HepG2 (cell line): Measurements from ENCODE around the gene IQCN. TPM values are rescaled to one million over a fixed set of nuclear protein-coding genes. Genes with fewer than 3 reads are reported as not detected.

Experiments used
- BRCA1 ChIP-seq: sonication (generic); formaldehyde crosslinking; IDR thresholded peaks from 2 replicates; pipeline ENCODE4 v1.4.0; 2020; ENCODE audit warnings: missing genetic modification reagents
- CCAR2 ChIP-seq: fragments of 200-400 bp; formaldehyde crosslinking; optimal IDR thresholded peaks from 2 replicates; pipeline ENCODE3; 2018; ENCODE audit warnings: low read depth, mild to moderate bottlenecking, low read length, moderate library complexity
- CEBPG ChIP-seq: IDR thresholded peaks from 2 replicates; pipeline ENCODE4 v1.6.1; 2016
- KIAA2018 ChIP-seq: sonication (generic); formaldehyde crosslinking; IDR thresholded peaks from 2 replicates; pipeline ENCODE4 v1.5.0; 2020; ENCODE audit warnings: mild to moderate bottlenecking, missing genetic modification reagents, borderline replicate concordance
- PRDM15 ChIP-seq: sonication (generic); formaldehyde crosslinking; IDR thresholded peaks from 2 replicates; pipeline ENCODE4 v1.4.0; 2020; ENCODE audit warnings: missing genetic modification reagents
- RAD51 ChIP-seq: fragments of 450-650 bp; IDR thresholded peaks from 2 replicates; pipeline ENCODE4 v1.6.1; 2016; ENCODE audit warnings: borderline replicate concordance
- RBAK ChIP-seq: sonication (generic); formaldehyde crosslinking; IDR thresholded peaks from 2 replicates; pipeline ENCODE4 v1.5.1; 2020; ENCODE audit warnings: mild to moderate bottlenecking, missing genetic modification reagents
- RFXANK ChIP-seq: IDR thresholded peaks from 2 replicates; pipeline ENCODE4 v1.6.1; 2016
- SIN3A ChIP-seq: IDR thresholded peaks from 2 replicates; pipeline ENCODE4 v1.6.1; 2011; ENCODE audit warnings: low read depth, mild to moderate bottlenecking, control low read depth, low read length, borderline replicate concordance
- SMARCC2 ChIP-seq: fragments of 450-650 bp; IDR thresholded peaks from 2 replicates; pipeline ENCODE4 v1.6.1; 2017; ENCODE audit warnings: antibody characterized with exemption, mild to moderate bottlenecking
- STAT5B ChIP-seq: sonication (generic); formaldehyde crosslinking; IDR thresholded peaks from 2 replicates; pipeline ENCODE4 v1.4.0; 2020; ENCODE audit warnings: missing genetic modification reagents
- TSC22D2 ChIP-seq: sonication (generic); formaldehyde crosslinking; IDR thresholded peaks from 2 replicates; pipeline ENCODE4 v1.5.1; 2020; ENCODE audit warnings: missing genetic modification reagents, mild to moderate bottlenecking, borderline replicate concordance
- ZKSCAN8 ChIP-seq: IDR thresholded peaks from 2 replicates; pipeline ENCODE4 v1.6.1; 2016; ENCODE audit warnings: borderline replicate concordance, missing genetic modification reagents, missing compliant biosample characterization
- ZNF34 ChIP-seq: sonication (generic); formaldehyde crosslinking; IDR thresholded peaks from 2 replicates; pipeline ENCODE4 v1.4.0; 2020; ENCODE audit warnings: mild to moderate bottlenecking, missing genetic modification reagents, borderline replicate concordance
- ZNF562 ChIP-seq: sonication (generic); formaldehyde crosslinking; IDR thresholded peaks from 2 replicates; pipeline ENCODE4 v1.8.0; 2022; ENCODE audit warnings: missing genetic modification reagents, borderline replicate concordance
- ZNF570 ChIP-seq: sonication (generic); formaldehyde crosslinking; IDR thresholded peaks from 2 replicates; pipeline ENCODE4 v1.4.0; 2020; ENCODE audit warnings: mild to moderate bottlenecking, missing genetic modification reagents, borderline replicate concordance
- ZNF652 ChIP-seq: IDR thresholded peaks from 2 replicates; pipeline ENCODE4 v1.6.1; 2016; ENCODE audit warnings: low read depth, borderline replicate concordance
- polyA plus RNA-seq, 8 experiments: library from polyadenylated mRNA; depleted of rRNA in 3 of 8; stranded (reverse) in 7 of 8; unstranded in 1 of 8; fragments of >200 nt; fragmentation: Illumina TruSeq in 4 of 8; extraction: Trizol in 4 of 8; gene quantifications; 2 replicates each; pipeline versions ENCODE4 v1.2.1 to v1.2.3, GENCODE V29; 2011 to 2016; ENCODE audit warnings: low read depth in 4 of 8, missing spikeins in 1 of 8, mixed read lengths in 1 of 8; ENCODE audit not compliant: insufficient read depth in 1 of 8
- total RNA-seq, 5 experiments: library from RNA; depleted of rRNA; stranded (reverse); fragments of >200 nt; fragmentation: Illumina TruSeq; extraction: Trizol; gene quantifications; 2 replicates each; pipeline ENCODE4 v1.2.3, GENCODE V29; 2016; ENCODE audit warnings: low read depth in 1 of 5
- TF ChIP-seq, protein P1 (sequence below): sonication (generic); formaldehyde crosslinking; IDR thresholded peaks from 2 replicates; pipeline ENCODE4 v1.5.0; 2020; ENCODE audit warnings: mild to moderate bottlenecking, missing genetic modification reagents

Gene IQCN
- total and polyA plus RNA-seq, 2 of the 13 experiments (the other 11 are each of a cell fraction or from before 2014, with no cell fraction given), result 0.04 to 0.18 TPM

GRCh38 chr19:18274781-18275356 is 617 bp upstream of the IQCN start (continued):
- no peak for TF ChIP-seq ZNF652 (CRISPR knock-in tag)
- TF ChIP-seq TSC22D2 (CRISPR knock-in tag), result no peak
- no peak for TF ChIP-seq STAT5B (CRISPR knock-in tag)
- TF ChIP-seq, protein P1, sequence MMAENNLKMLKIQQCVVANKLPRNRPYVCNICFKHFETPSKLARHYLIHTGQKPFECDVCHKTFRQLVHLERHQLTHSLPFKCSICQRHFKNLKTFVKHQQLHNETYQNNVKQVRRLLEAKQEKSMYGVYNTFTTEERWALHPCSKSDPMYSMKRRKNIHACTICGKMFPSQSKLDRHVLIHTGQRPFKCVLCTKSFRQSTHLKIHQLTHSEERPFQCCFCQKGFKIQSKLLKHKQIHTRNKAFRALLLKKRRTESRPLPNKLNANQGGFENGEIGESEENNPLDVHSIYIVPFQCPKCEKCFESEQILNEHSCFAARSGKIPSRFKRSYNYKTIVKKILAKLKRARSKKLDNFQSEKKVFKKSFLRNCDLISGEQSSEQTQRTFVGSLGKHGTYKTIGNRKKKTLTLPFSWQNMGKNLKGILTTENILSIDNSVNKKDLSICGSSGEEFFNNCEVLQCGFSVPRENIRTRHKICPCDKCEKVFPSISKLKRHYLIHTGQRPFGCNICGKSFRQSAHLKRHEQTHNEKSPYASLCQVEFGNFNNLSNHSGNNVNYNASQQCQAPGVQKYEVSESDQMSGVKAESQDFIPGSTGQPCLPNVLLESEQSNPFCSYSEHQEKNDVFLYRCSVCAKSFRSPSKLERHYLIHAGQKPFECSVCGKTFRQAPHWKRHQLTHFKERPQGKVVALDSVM (CRISPR knock-in tag), result peak; percentile 93
- no peak for TF ChIP-seq CEBPG (CRISPR knock-in tag)
- no peak for TF ChIP-seq ZNF562 (CRISPR knock-in tag)
- no peak for TF ChIP-seq SMARCC2
- TF ChIP-seq BRCA1 (CRISPR knock-in tag), result no peak
- no peak for TF ChIP-seq KIAA2018
- TF ChIP-seq ZNF34 (CRISPR knock-in tag), result no peak
- no peak for TF ChIP-seq RBAK (CRISPR knock-in tag)
- no peak for TF ChIP-seq SIN3A
- TF ChIP-seq ZKSCAN8 (CRISPR knock-in tag), result peak; percentile 51; the same call in 1 of the 2 replicates
- TF ChIP-seq CCAR2, result no peak
- TF ChIP-seq RFXANK (CRISPR knock-in tag), result no peak
- no peak for TF ChIP-seq ZNF570 (CRISPR knock-in tag)
- TF ChIP-seq PRDM15, result no peak
- no peak for TF ChIP-seq RAD51
